HepG2 (cell line): Measurements from ENCODE around the gene GNAZ. TPM values are rescaled to one million over a fixed set of nuclear protein-coding genes. Genes with fewer than 3 reads are reported as not detected.

Experiments used
- CCDC6 ChIP-seq: sonication (generic); formaldehyde crosslinking; IDR thresholded peaks from 2 replicates; pipeline ENCODE4 v1.8.1; 2022; ENCODE audit warnings: mild to moderate bottlenecking, missing genetic modification reagents, moderate library complexity
- GABPA ChIP-seq, 2 experiments: IDR thresholded peaks; 2 replicates each; pipeline ENCODE4 v1.6.1; 2011 to 2016; ENCODE audit warnings: low read depth in 2 of 2, low read length in 1 of 2, missing biosample characterization in 1 of 2, missing genetic modification characterization in 1 of 2
- IKZF5 ChIP-seq: IDR thresholded peaks from 2 replicates; pipeline ENCODE4 v1.6.1; 2018; ENCODE audit warnings: missing genetic modification reagents, mild to moderate bottlenecking, missing compliant biosample characterization
- MLLT10 ChIP-seq: sonication (generic); formaldehyde crosslinking; IDR thresholded peaks from 2 replicates; pipeline ENCODE4 v1.4.0; 2020; ENCODE audit warnings: missing genetic modification reagents
- SUZ12 ChIP-seq: fragments of 150-350 bp; IDR thresholded peaks from 2 replicates; pipeline ENCODE4 v1.6.1; 2014; ENCODE audit warnings: low read depth, low read length
- TEF ChIP-seq: sonication (generic); formaldehyde crosslinking; IDR thresholded peaks from 2 replicates; pipeline ENCODE4 v1.5.0; 2020; ENCODE audit warnings: missing genetic modification reagents
- TFDP2 ChIP-seq: sonication (generic); formaldehyde crosslinking; IDR thresholded peaks from 2 replicates; pipeline ENCODE4 v1.4.0; 2020; ENCODE audit warnings: missing genetic modification reagents
- USF2 ChIP-seq, 2 experiments: sonication (generic) in 1 of 2; formaldehyde crosslinking in 1 of 2; IDR thresholded peaks; 2 replicates each; pipeline versions ENCODE4 v1.5.1 to v1.6.1; 2011 to 2020; ENCODE audit warnings: borderline replicate concordance in 1 of 2, low read depth in 1 of 2, low read length in 1 of 2, mild to moderate bottlenecking in 1 of 2, missing genetic modification reagents in 1 of 2, moderate library complexity in 1 of 2
- ZBTB14 ChIP-seq: sonication (generic); formaldehyde crosslinking; IDR thresholded peaks from 2 replicates; pipeline ENCODE4 v1.4.0; 2020; ENCODE audit warnings: missing genetic modification reagents
- ZFP36L2 ChIP-seq: sonication (generic); formaldehyde crosslinking; IDR thresholded peaks from 2 replicates; pipeline ENCODE4 v1.4.0; 2020; ENCODE audit warnings: missing genetic modification reagents
- ZNF18 ChIP-seq: sonication (generic); formaldehyde crosslinking; IDR thresholded peaks from 2 replicates; pipeline ENCODE4 v1.8.0; 2022; ENCODE audit warnings: mild to moderate bottlenecking, missing genetic modification reagents; ENCODE audit not compliant: insufficient replicate concordance
- ZNF34 ChIP-seq: sonication (generic); formaldehyde crosslinking; IDR thresholded peaks from 2 replicates; pipeline ENCODE4 v1.4.0; 2020; ENCODE audit warnings: mild to moderate bottlenecking, missing genetic modification reagents, borderline replicate concordance
- ZNF569 ChIP-seq: sonication (generic); formaldehyde crosslinking; IDR thresholded peaks from 2 replicates; pipeline ENCODE4 v1.5.0; 2020; ENCODE audit warnings: mild to moderate bottlenecking, missing genetic modification reagents, moderate library complexity, borderline replicate concordance
- ZNF577 ChIP-seq: sonication (generic); formaldehyde crosslinking; IDR thresholded peaks from 2 replicates; pipeline ENCODE4 v1.4.0; 2020; ENCODE audit warnings: mild to moderate bottlenecking, low read depth, missing genetic modification reagents, borderline replicate concordance
- ZNF660 ChIP-seq: sonication (generic); formaldehyde crosslinking; IDR thresholded peaks from 2 replicates; pipeline ENCODE4 v1.5.1; 2020; ENCODE audit warnings: mild to moderate bottlenecking, low read depth, missing genetic modification reagents, borderline replicate concordance
- ZNF703 ChIP-seq: sonication (generic); formaldehyde crosslinking; IDR thresholded peaks from 2 replicates; pipeline ENCODE4 v1.5.1; 2020; ENCODE audit warnings: missing genetic modification reagents, mild to moderate bottlenecking, moderate library complexity, borderline replicate concordance
- ZNF883 ChIP-seq: sonication (generic); formaldehyde crosslinking; IDR thresholded peaks from 2 replicates; pipeline ENCODE4 v1.5.1; 2020; ENCODE audit warnings: mild to moderate bottlenecking, missing genetic modification reagents; ENCODE audit errors: not compliant biosample characterization
- ZSCAN9 ChIP-seq: IDR thresholded peaks from 2 replicates; pipeline ENCODE4 v1.6.1; 2016; ENCODE audit warnings: borderline replicate concordance
- polyA plus RNA-seq, 8 experiments: library from polyadenylated mRNA; depleted of rRNA in 3 of 8; stranded (reverse) in 7 of 8; unstranded in 1 of 8; fragments of >200 nt; fragmentation: Illumina TruSeq in 4 of 8; extraction: Trizol in 4 of 8; gene quantifications; 2 replicates each; pipeline versions ENCODE4 v1.2.1 to v1.2.3, GENCODE V29; 2011 to 2016; ENCODE audit warnings: low read depth in 4 of 8, missing spikeins in 1 of 8, mixed read lengths in 1 of 8; ENCODE audit not compliant: insufficient read depth in 1 of 8
- total RNA-seq, 5 experiments: library from RNA; depleted of rRNA; stranded (reverse); fragments of >200 nt; fragmentation: Illumina TruSeq; extraction: Trizol; gene quantifications; 2 replicates each; pipeline ENCODE4 v1.2.3, GENCODE V29; 2016; ENCODE audit warnings: low read depth in 1 of 5

GNAZ gene
- total and polyA plus RNA-seq, 2 of the 13 experiments (the other 11 are each of a cell fraction or from before 2014, with no cell fraction given) = 11.4 to 22.3 TPM

- TF ChIP-seq ZNF18 (CRISPR knock-in tag) = peak; percentile 78
- TF ChIP-seq ZSCAN9 (CRISPR knock-in tag) = no peak; the same call in 1 of the 2 replicates
- TF ChIP-seq TEF (CRISPR knock-in tag) = no peak
- no peak for TF ChIP-seq ZNF569 (CRISPR knock-in tag)
- no peak for TF ChIP-seq MLLT10 (CRISPR knock-in tag)
- no peak for TF ChIP-seq SUZ12
- TF ChIP-seq CCDC6 = no peak
- no peak for TF ChIP-seq ZFP36L2 (CRISPR knock-in tag)
- TF ChIP-seq ZBTB14 = no peak
- peak; percentile 92 for TF ChIP-seq IKZF5 (CRISPR knock-in tag)
- peak; percentile 45 for TF ChIP-seq TFDP2 (CRISPR knock-in tag)
- TF ChIP-seq ZNF660 (CRISPR knock-in tag) = no peak
- TF ChIP-seq ZNF34 (CRISPR knock-in tag) = no peak; the same call in 1 of the 2 replicates
- TF ChIP-seq ZNF703 (CRISPR knock-in tag) = no peak; the same call in 1 of the 2 replicates
- TF ChIP-seq GABPA (IDR thresholded peaks at IDR 0.05; ENCODE audit: low read depth, low read length) = no peak
- TF ChIP-seq GABPA (CRISPR knock-in tag; IDR thresholded peaks at IDR 0.05; ENCODE audit: low read depth) = peak; percentile 45; the same call in 1 of the 2 replicates
- no peak for TF ChIP-seq ZNF883 (CRISPR knock-in tag)
- TF ChIP-seq USF2 (IDR thresholded peaks at IDR 0.05; ENCODE audit: low read depth, low read length) = 0 out of 2 replicates have a peak, but pooled peaks have one; percentile 10
- 0 out of 2 replicates have a peak, but pooled peaks have one; percentile 42 for TF ChIP-seq USF2 (CRISPR knock-in tag; IDR thresholded peaks at IDR 0.05; ENCODE audit: borderline replicate concordance)
- no peak for TF ChIP-seq ZNF577 (CRISPR knock-in tag)
Measured at GRCh38 chr22:23075525-23076216, 5.4 kb downstream of the GNAZ start (continued).
